ENCODE measurements around the gene ANOS1. TPM values are rescaled to one million over a fixed set of nuclear protein-coding genes. Genes with fewer than 3 reads are reported as not detected.

ANOS1 gene
- total RNA-seq, 1 donor from 2014 or later = 0.26 TPM

DNA sequence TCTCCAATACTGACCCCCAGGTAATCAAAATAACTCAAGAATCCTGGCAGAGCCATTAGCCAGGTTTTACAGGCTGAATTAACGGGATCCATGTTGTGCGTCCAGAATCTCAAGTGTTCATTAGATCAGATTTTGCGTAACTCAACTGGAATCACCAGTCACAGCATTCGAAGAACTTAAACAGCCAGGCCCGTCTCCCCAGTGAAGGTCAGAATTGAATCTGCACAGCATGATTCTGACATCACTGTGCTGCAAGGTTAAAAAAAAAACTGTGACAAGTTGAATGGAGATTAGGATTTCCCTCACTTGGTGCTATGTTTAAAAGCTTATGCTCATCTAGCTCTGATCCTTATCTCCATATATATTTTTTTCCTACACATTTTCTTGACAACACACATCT lies 96.1 kb downstream of the ANOS1 start:
- TF ChIP-seq, protein P1, sequence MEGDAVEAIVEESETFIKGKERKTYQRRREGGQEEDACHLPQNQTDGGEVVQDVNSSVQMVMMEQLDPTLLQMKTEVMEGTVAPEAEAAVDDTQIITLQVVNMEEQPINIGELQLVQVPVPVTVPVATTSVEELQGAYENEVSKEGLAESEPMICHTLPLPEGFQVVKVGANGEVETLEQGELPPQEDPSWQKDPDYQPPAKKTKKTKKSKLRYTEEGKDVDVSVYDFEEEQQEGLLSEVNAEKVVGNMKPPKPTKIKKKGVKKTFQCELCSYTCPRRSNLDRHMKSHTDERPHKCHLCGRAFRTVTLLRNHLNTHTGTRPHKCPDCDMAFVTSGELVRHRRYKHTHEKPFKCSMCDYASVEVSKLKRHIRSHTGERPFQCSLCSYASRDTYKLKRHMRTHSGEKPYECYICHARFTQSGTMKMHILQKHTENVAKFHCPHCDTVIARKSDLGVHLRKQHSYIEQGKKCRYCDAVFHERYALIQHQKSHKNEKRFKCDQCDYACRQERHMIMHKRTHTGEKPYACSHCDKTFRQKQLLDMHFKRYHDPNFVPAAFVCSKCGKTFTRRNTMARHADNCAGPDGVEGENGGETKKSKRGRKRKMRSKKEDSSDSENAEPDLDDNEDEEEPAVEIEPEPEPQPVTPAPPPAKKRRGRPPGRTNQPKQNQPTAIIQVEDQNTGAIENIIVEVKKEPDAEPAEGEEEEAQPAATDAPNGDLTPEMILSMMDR (IDR thresholded peaks at IDR 0.05; ENCODE audit: insufficient read depth, low read length, severe bottlenecking) = no peak
- Histone ChIP-seq H3K27me3 (ENCODE audit: control insufficient read depth, insufficient read depth, low read length) (no peaks in the 10 kb centered on the region), H3K4me3 (ENCODE audit: low read depth, low read length) (no peak overlapping the region), H3K36me3 (ENCODE audit: control insufficient read depth, insufficient read depth, low read length) (no peaks in the 10 kb centered on the region)
- no peak for DNase-seq (ENCODE audit: low read depth)
- no peak for FAIRE-seq

DNA sequence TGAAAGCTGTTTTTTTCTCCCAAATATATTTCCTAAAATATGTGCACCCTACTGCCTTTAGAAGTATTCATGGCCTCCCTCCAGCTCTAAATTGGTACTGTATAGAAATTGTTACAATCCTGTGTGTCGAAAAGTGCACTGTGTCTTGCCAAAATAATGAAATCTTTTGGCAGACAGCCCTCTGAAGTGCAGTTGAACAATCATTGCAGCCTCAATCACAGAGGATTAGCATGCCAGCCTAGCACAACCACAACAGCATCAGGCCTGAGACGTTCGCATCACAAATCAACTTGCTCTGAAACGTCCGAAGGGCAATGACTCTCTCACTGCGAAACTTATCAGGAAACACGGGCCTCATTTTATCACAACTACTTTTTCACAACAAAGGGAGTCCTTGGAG lies 99.0 kb downstream of the ANOS1 start:
- H3K27me3 ChIP-seq (ENCODE audit: control insufficient read depth, insufficient read depth, low read length) = no peaks in the 10 kb centered on the region
- FAIRE-seq = no peak
- TF ChIP-seq, protein P1 (IDR thresholded peaks at IDR 0.05; ENCODE audit: insufficient read depth, low read length, severe bottlenecking) = no peak

DNA sequence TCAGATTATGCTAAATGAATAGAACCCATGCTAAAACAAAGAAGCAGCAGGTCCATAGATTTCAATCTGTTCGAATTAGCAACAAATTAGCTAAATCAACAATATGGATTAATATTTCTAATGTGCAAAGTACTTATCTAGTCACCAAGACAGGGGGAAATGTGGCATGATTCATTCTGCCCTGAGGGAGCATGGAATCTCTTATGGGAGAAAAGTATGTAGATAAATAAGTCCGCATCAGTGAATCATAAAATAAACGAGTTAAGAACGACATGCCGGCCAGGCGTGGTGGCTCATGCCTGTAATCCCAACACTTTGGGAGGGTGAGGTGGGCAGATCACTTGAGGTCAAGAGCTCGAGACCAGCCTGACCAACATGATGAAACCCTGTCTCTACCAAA lies 102.1 kb downstream of the ANOS1 start:
- no peak overlapping the region for H3K4me3 ChIP-seq (ENCODE audit: low read depth, low read length)
- no peaks in the 10 kb centered on the region for H3K36me3 ChIP-seq (ENCODE audit: control insufficient read depth, insufficient read depth, low read length)
- H3K27me3 ChIP-seq (ENCODE audit: control insufficient read depth, insufficient read depth, low read length) = no peaks in the 10 kb centered on the region
- TF ChIP-seq, protein P1 (IDR thresholded peaks at IDR 0.05; ENCODE audit: insufficient read depth, low read length, severe bottlenecking) = no peak
- DNase-seq (ENCODE audit: low read depth) = peak; percentile 91
- FAIRE-seq = no peak

More for the DNA sequence above, 99.0 kb downstream of the ANOS1 start:
- DNase-seq (ENCODE audit: low read depth) = peak; percentile 5
- no peaks in the 10 kb centered on the region for H3K36me3 ChIP-seq (ENCODE audit: control insufficient read depth, insufficient read depth, low read length)
- no peak overlapping the region for H3K4me3 ChIP-seq (ENCODE audit: low read depth, low read length)

DNA sequence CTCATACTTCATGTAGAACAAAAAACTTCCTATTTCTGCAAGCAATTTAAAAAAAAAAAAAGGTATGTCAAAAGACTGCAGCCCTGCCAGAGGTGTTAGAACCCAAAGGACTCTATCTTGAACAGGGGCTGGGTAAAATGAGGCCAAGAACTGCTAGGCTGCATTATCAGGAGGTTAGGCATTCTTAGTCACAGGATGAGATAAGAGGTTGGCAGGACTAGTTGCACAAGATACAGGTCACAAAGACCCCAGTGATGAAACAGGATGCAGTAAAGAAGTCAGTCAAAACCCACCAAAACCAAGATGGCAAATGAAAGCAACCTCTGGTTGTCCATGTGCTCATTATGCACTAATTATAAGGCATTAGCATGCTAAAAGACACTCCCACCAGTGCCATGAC lies 104.1 kb downstream of the ANOS1 start:
- H3K4me3 ChIP-seq (ENCODE audit: low read depth, low read length) = no peak overlapping the region
- TF ChIP-seq, protein P1 (IDR thresholded peaks at IDR 0.05; ENCODE audit: insufficient read depth, low read length, severe bottlenecking) = no peak
- DNase-seq (ENCODE audit: low read depth) = peak; percentile 35
- H3K36me3 ChIP-seq (ENCODE audit: control insufficient read depth, insufficient read depth, low read length) = no peaks in the 10 kb centered on the region
- FAIRE-seq = no peak
- H3K27me3 ChIP-seq (ENCODE audit: control insufficient read depth, insufficient read depth, low read length) = no peaks in the 10 kb centered on the region

DNA sequence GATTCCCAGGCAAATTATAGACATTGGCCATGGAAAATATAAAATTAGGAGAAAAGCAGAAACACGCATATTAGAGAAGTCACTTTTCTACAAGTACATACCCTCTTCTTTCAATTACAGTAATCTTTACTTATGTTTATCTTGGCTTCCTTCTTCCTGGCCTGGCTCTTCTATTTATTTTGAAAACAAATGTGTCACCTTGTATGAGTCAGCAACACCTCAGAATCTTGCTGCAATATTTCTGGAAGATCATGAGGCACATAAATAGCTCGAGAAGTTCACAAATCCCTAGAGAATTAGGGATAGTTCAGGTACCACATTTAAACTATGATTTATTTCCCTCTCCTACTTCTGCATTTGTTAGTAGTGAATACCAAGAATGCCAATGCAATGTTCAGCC lies 124.6 kb downstream of the ANOS1 start:
- Histone ChIP-seq H3K27me3 (ENCODE audit: control insufficient read depth, insufficient read depth, low read length) (no peaks in the 10 kb centered on the region), H3K4me3 (ENCODE audit: low read depth, low read length) (no peak overlapping the region), H3K36me3 (ENCODE audit: control insufficient read depth, insufficient read depth, low read length) (no peaks in the 10 kb centered on the region)
- TF ChIP-seq, protein P1 (IDR thresholded peaks at IDR 0.05; ENCODE audit: insufficient read depth, low read length, severe bottlenecking) = no peak
- peak; percentile 85 for DNase-seq (ENCODE audit: low read depth)
- no peak for FAIRE-seq

DNA sequence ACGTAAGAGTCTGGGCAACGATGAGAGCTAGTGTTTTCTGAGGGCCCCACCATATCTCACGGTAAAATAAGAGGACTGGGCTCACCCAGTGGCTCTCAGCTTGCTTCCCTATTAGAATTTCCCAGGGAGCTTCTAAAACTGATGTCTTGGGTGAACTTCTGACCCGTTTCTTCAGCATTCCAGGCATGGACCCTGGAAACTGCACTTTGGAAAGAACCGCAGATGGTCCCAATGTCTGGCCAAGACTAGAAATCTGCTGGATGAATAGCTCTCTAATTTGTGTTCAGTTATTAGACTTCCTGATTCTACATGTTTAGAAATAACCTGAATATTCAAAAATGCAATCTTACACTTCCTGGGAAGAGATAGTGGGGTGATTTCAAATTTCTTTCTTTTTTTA lies 127.8 kb downstream of the ANOS1 start:
- no peak overlapping the region for H3K4me3 ChIP-seq (ENCODE audit: low read depth, low read length)
- no peaks in the 10 kb centered on the region for H3K36me3 ChIP-seq (ENCODE audit: control insufficient read depth, insufficient read depth, low read length)
- DNase-seq (ENCODE audit: low read depth) (no peak), FAIRE-seq (no peak)
- TF ChIP-seq, protein P1 (IDR thresholded peaks at IDR 0.05; ENCODE audit: insufficient read depth, low read length, severe bottlenecking) = no peak
- H3K27me3 ChIP-seq (ENCODE audit: control insufficient read depth, insufficient read depth, low read length) = no peaks in the 10 kb centered on the region
